Upper lobe of right lung (tissue), 1 donor: ENCODE results near the gene UBALD2. TPM values are rescaled to one million over a fixed set of nuclear protein-coding genes. Genes with fewer than 3 reads are reported as not detected.
"Not testable (repeated sequence)": the region's sequence is repeated elsewhere in the genome, so short reads cannot be mapped to it uniquely, and the experiment has no call there.

Source experiments
- ATAC-seq: fragments of 200-7000 bp; cut with Tn5 transposase; one replicate; pipeline ENCODE4 v1.9.1; 2020; ENCODE audit warnings: mild to moderate bottlenecking, moderate library complexity
- DNase-seq: peaks from one replicate; pipeline ENCODE4 v3.0.0-alpha.2; 2020
- H3K27ac ChIP-seq: fragments of 200-600 bp; one replicate; pipeline ENCODE4 v1.8.0; 2022
- H3K27me3 ChIP-seq: fragments of 200-600 bp; one replicate; pipeline ENCODE4 v1.8.0; 2022; ENCODE audit warnings: mild to moderate bottlenecking
- H3K36me3 ChIP-seq: fragments of 200-600 bp; one replicate; pipeline ENCODE4 v1.8.0; 2022
- H3K4me1 ChIP-seq: fragments of 200-600 bp; one replicate; pipeline ENCODE4 v1.8.0; 2022
- H3K4me3 ChIP-seq: fragments of 200-600 bp; one replicate; pipeline ENCODE4 v1.8.0; 2022; ENCODE audit warnings: mild to moderate bottlenecking
- H3K9me3 ChIP-seq: fragments of 200-600 bp; one replicate; pipeline ENCODE4 v1.8.0; 2022
- CTCF ChIP-seq: fragments of 200-600 bp; IDR thresholded peaks from one replicate; pipeline ENCODE4 v1.8.0; 2022; ENCODE audit warnings: antibody characterized with exemption
- intact Hi-C: fragments of 100-400 bp; cut with DNase I; formaldehyde crosslinking; loops from one replicate; pipeline ENCODE4 v1.11.0; 2022
- total RNA-seq: library from RNA; stranded (reverse); fragmentation: NEBNext Ultra II Directional; extraction: Animal tissue kit (Norgen Biotek cat#: 25700); gene quantifications from one replicate; pipeline ENCODE4 v1.2.1, GENCODE V29; 2021
- donor health status: DM: no; HTN: yes; CAD: no; lungs with severe emphysema.

Gene UBALD2
- total RNA-seq, 1 donor from 2014 or later, result 56.7 TPM

- intact Hi-C loops, result no loop called here
- peaks cover 26% of the 10 kb centered on the region for H3K4me1 ChIP-seq
- no peaks in the 10 kb centered on the region for H3K36me3 ChIP-seq
- no peaks in the 10 kb centered on the region for H3K9me3 ChIP-seq
- no peaks in the 10 kb centered on the region for H3K27me3 ChIP-seq
- no peak for DNase-seq
- no peak overlapping the region for H3K27ac ChIP-seq
- no peak for TF ChIP-seq CTCF
- no peak for ATAC-seq
- no peak overlapping the region for H3K4me3 ChIP-seq
These were observed 10.9 kb upstream of the UBALD2 start for GRCh38 chr17:76254275-76254674.

- no peak for DNase-seq
These were observed 9.2 kb upstream of the UBALD2 start for GRCh38 chr17:76255801-76256429.

DNA sequence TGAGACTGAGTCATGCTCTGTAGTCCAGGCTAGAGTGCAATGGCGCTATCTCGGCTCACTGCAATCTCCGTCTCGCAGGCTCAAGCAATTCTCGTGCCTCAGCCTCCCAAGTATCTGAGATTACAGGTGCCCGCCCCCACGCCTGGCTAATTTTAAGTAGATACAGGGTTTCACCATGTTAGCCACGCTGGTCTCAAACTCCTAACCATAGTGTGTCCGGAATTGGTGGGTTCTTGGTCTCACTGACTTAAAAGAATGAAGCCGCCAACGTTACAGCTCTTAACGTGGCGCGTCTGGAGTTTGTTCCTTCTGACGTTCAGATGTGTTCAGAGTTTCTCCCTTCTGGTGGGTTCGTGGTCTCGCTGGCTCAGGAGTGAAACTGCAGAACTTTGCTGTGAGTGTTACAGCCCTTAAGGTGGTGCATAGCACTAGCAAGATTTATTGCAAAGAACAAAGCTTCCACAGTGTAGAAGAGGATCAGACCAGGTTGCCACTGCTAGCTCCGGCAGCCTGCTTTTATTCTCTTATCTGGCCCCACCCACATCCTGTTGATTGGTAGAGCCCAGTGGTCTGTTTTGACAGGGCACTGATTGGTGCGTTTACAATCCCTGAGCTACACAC lies 8.6 kb upstream of the UBALD2 start:
- H3K27ac ChIP-seq, H3K27me3 ChIP-seq, intact Hi-C loops, H3K9me3 ChIP-seq, DNase-seq, H3K4me3 ChIP-seq, ATAC-seq, H3K36me3 ChIP-seq: not testable (repeated sequence)
- H3K4me1 ChIP-seq, result peaks cover 25% of the 10 kb centered on the region

More at GRCh38 chr17:76255801-76256429, 9.2 kb upstream of the UBALD2 start:
- H3K36me3 ChIP-seq, result no peaks in the 10 kb centered on the region
- H3K4me3 ChIP-seq, result no peak overlapping the region
- intact Hi-C loops, result no loop called here
- no peak overlapping the region for H3K27ac ChIP-seq
- H3K27me3 ChIP-seq, result no peaks in the 10 kb centered on the region
- TF ChIP-seq CTCF, result no peak
- no peak for ATAC-seq
- H3K9me3 ChIP-seq, result no peaks in the 10 kb centered on the region
- peaks cover 29% of the 10 kb centered on the region for H3K4me1 ChIP-seq

DNA sequence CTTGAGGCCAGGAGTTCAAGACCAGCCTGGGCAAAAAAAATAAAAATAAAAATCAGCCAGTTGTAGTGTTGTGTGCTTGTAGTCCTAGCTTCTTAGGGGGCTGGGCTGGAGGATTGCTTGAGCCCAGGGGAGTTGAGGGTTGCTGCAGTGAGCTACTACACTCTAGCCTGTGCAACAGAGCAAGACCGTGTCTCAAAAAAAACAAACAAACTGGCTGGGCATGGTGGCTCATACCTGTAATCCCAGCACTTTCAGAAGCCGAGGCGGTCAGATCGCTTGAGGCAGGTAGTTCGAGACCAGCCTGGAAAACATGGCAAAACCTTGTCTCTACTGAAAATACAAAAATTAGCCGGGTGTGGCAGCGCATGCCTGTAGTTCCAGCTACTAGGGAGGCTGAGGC lies 4.9 kb upstream of the UBALD2 start:
- peak overlapping the region; percentile 36 for H3K27ac ChIP-seq
- TF ChIP-seq CTCF, result no peak
- H3K9me3 ChIP-seq, result no peaks in the 10 kb centered on the region
- H3K27me3 ChIP-seq, result no peaks in the 10 kb centered on the region
- H3K36me3 ChIP-seq, result no peaks in the 10 kb centered on the region
- ATAC-seq (no peak), DNase-seq (no peak)
- intact Hi-C loops, result no loop called here
- H3K4me1 ChIP-seq, result peaks cover 29% of the 10 kb centered on the region
- no peak overlapping the region for H3K4me3 ChIP-seq

DNA sequence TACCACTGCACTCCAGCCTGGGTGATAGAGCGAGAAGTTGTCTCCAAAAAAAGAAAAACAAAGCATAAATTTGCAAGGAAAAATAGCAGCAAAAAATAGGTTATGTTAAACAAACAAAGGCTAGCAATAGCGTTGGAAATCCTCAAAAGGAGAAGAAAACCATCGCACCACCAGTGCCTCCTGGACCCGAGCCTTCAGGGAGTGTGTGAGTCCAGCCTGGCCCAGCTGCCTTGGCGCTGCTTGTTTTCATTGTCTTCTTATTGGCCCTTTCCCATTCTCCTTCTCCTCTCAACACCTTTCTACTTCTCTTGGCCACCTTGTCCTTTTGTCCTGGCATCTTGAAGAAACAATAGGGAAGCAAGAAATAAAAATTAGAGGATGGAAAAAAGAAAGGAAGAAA lies 4.5 kb upstream of the UBALD2 start:
- DNase-seq (no peak), ATAC-seq (no peak)
- H3K9me3 ChIP-seq, result no peaks in the 10 kb centered on the region
- H3K36me3 ChIP-seq, result no peaks in the 10 kb centered on the region
- H3K27me3 ChIP-seq, result no peaks in the 10 kb centered on the region
- peaks cover 29% of the 10 kb centered on the region for H3K4me1 ChIP-seq
- intact Hi-C loops, result no loop called here
- no peak overlapping the region for H3K4me3 ChIP-seq
- no peak overlapping the region for H3K27ac ChIP-seq
- TF ChIP-seq CTCF, result no peak

DNA sequence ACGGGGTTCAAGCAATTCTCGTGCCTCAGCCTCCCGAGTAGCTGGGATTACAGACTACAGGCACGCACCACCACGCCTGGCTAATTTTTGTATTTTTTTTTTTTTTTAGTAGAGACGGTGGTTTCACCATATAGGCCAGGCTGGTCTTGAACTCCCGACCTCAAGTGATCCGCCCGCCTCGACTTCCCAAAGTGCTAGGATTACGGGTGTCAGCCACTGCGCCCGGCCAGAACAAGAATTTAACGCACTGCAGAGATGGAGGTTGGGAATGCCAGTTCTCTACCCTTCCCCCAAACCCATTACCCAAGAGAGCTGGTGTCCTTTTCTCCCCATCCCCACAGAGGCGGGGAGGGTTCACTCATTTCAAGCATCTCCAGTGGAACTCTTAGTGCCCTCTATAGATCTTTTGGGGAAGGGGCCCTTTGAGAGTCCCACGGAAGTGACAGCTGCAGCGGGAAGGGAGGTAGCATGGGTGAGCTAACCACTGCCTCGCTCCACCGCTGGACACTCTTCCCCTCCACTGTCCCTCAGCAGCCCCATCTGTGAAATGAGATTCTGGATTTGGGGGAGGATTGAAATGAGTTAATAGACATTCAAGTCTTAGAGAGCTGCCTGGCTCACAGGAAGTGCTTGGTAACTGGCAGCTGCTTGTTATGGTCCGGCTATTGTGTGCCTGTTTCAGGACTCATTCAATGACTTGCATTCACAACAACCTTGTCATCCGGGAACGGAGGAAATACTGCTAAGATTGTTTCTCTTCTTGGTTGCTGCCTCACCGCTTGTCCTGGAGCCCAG lies 3.5 kb upstream of the UBALD2 start:
- no peaks in the 10 kb centered on the region for H3K36me3 ChIP-seq
- no peaks in the 10 kb centered on the region for H3K9me3 ChIP-seq
- H3K4me1 ChIP-seq, result peaks cover 32% of the 10 kb centered on the region
- intact Hi-C loops, result no loop called here
- no peak for TF ChIP-seq CTCF
- H3K27ac ChIP-seq, result peak overlapping the region; percentile 81
- H3K4me3 ChIP-seq, result no peak overlapping the region
- ATAC-seq (no peak), DNase-seq (no peak)
- H3K27me3 ChIP-seq, result no peaks in the 10 kb centered on the region
